GM18508 (cell line): ENCODE data around the gene RSPRY1.
A peak's percentile ranks its signal among the peaks of the same experiment; 100 is the strongest.

ENCODE experiments used
- ATAC-seq: cut with Tn5 transposase; IDR thresholded peaks from one replicate; pipeline ENCODE4 v1.9.1; 2021; ENCODE audit warnings: moderate number of reproducible peaks; ENCODE audit not compliant: insufficient read depth, unreplicated experiment

RSPRY1 gene

DNA sequence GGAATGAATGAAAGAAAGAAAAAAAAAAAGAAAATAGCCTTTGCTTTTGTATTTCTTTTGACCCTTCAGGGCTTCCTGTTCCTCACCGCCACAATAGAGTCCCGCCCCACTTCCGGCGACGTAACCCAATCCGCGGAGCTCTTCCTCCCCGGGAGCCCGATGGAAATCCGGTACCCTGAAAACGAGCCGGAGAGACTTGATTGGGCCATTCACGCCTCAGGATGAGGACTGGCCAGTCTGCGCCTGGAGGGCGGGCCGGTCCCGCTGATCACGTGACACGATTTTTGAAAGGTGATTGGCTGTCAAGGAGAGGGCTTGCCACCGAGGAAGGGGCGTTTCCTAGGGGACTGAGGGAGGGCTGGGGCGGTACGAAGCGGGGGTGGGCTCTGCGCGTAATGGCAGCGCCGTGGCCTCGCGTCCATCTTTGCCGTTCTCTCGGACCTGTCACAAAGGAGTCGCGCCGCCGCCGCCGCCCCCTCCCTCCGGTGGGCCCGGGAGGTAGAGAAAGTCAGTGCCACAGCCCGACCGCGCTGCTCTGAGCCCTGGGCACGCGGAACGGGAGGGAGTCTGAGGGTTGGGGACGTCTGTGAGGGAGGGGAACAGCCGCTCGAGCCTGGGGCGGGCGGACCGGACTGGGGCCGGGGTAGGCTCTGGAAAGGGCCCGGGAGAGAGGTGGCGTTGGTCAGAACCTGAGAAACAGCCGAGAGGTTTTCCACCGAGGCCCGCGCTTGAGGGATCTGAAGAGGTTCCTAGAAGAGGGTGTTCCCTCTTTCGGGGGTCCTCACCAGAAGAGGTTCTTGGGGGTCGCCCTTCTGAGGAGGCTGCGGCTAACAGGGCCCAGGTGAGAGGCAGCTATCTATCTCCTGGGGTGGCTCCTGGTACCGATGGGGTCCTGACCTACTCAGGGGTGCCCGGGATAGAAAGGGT, at the start of gene RSPRY1, which contains the start of gene PSME3IP1:
RSPRY1 (plus strand) TSS at position 385 of the 927 bp plus-strand sequence. CDS start 18,330 bp downstream, outside the sequence.
PSME3IP1 (minus strand) TSS at position 95 of the 927 bp plus-strand sequence. CDS start 12,185 bp downstream, outside the sequence.
- ATAC-seq, result peak; percentile 83

DNA sequence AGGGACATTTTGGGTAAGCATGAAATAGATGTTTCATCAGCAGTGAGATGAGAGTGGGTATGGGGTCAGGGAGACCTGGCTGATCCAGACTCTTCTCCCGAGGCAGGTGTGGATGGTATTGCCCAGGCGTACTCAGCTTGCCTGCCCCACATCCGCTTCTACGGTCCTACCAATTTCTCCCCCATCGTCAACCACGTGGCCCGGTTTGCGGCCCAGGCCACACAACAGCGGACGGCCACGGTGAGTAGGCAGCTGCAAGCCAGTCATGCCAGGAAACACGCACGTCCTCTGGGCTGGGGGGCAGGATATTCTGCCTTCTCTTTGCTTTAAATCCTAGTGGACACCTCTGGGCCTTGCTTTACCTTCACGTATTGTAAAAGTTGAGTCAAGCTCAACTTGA, 49.1 kb upstream of the RSPRY1 start:
- no peak for ATAC-seq

DNA sequence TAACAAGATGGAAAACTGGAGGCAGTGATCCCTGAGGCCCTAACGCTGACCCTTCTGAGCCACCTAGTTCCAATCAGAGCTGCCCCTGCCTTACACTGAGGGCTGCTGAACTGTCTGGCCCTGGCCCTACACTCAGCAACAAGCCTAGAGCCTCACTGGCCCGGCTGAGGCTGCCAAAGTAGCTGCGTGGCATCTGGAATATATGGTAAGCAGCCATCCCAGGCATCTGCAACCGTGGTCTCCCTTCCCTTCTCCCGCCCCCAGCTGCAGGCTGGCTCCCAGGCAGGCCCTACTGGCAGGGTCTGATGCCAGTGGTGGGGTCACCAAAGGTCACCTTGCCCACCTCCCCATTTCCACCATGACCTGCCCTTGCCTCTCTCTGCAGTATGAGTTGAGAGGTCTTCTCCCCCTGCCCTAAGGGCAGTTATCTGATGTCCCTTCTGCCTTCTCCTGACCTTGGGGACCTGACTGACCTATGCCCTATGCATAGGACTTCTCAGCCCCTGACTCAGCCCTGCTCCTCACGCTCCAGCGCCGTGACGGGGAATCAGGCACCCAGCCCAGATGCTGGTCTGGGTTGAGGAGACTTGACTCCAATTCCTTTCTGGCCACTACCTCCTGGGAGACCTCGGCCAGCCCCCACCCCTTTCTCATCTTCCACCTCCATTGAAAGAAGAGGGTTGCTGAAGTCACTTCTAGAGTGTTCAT, 48.4 kb upstream of the RSPRY1 start:
- no peak for ATAC-seq

DNA sequence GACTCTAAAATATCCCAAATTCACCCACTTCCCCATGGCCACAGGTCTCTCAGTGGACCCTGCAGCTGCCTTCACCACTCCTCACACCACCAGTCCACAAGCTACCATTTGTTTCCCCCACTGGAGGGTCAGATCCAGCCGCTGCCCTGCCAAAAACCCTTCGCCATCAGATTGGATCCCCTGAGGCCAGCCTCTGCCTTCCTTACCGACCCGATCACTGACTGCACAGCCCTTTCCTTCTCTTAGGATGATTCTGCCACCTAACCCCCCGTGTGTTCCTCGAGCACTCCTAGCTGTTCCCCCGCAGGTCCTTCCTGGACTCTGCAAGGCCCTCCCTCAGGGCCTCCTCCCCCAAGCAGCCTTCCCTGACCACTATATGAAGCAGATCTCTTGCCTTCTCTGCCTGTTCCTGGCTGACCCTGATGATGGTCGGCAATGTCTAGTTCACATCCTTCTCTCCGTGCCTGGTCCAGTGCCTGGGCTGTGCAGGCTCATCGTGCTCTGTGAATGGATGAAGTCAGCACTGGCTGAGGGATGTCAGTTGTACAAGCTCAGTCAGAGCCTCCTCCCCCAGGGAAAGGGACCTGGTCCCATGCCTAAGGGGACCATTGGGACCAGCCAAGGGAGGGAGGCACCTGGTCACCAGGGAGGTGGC, 47.7 kb upstream of the RSPRY1 start:
- no peak for ATAC-seq

DNA sequence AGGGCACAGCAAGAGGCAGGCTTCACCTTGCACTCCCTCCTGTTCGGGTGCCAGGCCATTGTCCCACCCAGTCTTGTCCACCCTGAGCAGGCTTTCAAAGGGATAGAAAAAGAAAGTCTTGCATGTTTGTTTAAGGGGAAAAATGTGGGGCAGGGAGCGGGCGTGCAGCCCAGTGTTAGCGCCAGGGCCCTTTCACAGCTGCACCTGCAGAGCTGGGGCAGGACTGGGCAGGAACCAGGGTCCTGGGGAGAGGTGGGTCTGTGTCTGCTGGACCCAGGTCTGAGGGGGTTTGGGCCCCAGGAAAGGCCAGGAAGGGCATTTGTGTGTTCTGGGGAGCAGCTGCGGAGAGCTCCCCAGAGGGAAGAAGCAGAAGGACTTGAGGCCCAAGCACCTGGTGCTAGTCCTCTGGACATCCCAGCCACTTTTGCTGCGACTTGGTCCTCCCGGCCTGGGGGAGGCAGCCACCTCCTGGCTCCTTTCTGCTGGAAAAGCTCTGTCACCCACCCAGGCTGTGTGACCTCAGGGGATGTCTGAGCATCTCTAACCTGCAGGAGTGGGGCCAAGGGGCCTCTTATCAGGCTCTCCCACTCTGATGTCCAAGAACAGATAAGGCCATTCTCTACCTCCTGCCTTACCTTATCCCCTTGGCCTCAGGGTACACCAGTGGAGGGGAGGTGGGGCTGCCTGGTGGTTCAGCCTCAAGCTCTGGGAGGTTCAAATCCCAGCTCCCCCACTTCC, 45.0 kb upstream of the RSPRY1 start:
- ATAC-seq, result no peak

DNA sequence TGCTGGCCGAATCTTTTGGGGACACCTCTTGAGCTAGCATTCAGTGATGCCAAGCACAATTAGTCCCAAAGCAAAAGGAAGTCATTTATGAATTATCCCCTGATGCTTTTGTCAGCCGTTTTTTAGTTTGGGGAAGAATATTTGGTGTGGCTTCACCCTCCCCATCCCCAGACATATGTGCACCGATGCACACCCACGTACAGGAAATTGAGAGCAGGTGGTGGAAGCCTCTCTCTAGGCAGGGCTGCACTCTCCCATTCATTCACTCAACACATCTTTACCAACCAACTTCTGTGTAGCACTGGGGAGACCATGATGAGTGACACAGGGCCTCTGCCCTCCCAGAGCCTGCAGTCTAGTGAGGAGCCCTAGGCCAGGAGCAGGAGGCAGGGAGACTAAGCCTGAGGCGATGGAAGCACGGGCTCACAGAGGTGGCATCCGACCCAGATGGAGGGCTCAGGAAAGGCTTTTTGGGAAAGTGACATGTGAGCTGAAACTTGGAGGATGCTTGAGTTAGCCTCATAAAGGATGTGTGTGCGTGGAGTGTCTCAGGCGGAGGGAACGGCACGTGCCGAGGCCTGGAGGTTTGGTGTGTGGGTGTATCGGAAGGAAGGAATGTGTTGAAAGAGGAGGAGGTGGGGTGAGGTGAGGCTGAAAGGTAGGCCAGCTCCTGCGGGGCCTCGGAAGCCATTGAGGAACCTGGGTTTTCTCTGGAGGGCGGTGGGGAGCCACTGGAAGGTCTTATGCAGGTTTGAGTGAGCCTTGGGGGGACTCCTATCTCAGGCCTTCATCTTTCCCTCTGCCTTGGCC, 44.1 kb upstream of the RSPRY1 start:
- no peak for ATAC-seq

DNA sequence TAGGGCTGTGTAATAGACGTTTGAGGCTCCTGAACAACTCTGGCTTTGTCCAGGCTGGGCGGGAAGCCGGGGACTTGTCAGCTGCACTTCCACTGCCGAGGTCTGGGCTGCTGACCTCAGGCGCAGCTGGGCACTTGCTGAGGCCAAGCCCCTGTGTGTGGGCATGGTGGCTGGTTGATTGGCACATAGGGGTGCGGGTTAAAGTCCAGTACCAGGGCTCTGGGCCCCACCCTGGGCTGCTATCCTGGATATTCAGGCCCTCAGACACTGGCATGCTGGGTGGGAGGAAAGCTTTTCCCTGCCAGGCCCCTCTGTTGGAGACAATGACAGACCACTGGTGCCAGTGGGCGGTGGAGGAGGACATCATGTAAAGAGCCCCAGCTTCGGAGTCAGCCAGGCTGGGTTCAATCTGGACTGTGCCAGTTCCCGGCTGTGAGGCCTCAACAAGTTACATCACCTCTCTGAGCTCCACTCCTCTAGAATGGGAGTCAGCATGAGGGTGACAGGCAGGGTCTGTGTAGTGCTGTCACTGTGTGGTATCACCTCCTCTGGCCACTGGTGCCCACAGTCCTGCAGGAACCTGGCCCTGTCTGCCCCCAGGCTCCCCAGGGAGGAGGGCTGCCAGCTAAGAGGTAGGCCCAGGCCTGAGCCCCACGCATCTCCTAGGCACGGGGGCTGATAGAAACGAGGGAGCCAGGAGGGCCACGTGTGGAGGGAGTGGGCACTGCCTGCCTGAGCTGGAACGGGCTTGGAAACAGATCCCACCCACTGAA, 42.8 kb upstream of the RSPRY1 start:
- ATAC-seq, result no peak

DNA sequence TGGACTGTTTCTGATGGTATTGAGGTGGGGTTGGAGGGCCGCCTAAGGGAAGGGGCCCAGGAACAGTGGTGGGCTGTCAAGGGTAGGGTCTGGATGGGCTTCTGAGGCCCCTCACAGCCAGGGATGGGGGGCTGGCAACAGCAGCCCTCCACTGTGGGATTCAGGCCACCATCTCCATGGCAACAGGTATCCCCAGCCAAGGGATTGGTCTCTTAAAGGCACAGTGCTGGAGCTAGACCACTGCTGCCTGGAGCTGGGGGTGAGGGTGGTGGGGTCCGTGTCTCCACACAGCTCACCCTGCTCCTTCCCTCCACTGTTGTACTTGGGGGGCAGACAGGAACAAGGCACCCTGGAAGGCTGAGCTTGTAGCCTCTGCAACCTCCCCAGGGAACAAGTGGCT, 42.1 kb upstream of the RSPRY1 start:
- no peak for ATAC-seq

DNA sequence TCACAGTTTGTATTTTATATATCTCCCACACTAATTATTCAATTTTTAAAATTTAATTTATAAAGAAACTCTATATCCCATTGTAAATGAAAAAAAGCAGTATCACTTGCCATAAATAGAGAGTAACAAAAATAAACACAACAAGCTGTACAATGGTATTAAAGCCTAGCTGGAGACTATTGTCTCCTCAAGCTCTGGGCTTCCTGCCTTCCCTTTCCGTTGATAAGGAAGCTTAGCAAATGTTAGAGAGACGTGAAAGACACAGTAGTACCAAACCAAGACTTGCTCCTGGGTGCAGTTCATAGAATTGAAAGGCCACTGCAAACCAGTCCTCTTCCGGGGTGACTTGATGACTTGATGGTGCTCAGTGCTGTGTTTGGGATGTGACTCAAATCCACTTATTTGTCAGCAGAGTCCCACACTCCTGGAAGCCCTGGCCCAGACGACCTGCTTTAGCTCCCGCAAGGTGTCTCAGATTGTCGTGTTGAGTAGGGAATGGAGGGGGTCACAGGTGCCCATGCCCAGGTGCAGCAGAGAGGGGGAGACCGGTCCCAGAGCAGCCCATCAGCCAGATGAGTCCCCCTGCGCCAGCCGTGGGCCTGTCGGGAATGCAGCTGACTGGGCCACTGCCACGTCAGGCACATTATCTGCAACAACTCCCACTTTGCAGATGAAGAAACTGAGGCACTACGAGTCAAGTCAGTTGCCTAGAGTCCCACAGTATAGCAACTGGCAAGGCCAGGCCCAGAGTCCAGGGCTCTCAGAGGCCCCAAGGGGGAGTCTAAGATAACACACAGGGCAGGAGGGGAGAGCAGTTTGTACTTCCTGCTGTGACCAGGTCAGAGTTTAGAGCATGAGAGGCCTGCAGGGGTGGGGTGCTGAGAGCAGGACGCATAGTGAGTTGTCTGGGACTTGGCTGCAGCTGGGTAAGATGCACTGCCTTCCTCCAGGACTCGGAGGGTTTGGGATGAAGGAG, 40.8 kb upstream of the RSPRY1 start:
- ATAC-seq, result no peak

DNA sequence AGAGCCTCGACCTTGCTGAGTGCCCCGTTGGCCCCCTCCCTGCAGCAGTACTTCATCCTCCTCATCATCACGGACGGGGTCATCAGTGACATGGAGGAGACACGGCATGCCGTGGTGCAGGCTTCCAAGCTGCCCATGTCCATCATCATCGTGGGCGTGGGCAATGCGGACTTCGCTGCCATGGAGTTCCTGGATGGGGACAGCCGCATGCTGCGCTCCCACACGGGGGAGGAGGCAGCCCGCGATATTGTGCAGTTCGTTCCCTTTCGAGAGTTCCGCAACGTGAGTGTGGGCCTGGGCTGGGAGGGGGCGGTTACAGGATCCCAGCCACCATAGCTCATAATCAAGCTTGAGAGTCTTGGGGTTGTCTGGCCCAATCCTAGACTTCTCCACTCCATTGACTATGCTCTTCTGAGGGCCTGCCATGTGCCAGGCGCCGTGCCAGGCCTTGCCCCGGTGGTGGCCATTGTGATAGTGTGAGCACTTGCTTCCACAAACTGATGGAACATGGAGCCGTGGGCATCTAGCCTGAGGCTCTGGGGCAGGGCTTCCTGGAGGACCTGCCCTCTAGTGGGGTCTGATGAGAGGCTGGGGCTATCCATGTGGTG, 40.0 kb upstream of the RSPRY1 start:
- no peak for ATAC-seq

DNA sequence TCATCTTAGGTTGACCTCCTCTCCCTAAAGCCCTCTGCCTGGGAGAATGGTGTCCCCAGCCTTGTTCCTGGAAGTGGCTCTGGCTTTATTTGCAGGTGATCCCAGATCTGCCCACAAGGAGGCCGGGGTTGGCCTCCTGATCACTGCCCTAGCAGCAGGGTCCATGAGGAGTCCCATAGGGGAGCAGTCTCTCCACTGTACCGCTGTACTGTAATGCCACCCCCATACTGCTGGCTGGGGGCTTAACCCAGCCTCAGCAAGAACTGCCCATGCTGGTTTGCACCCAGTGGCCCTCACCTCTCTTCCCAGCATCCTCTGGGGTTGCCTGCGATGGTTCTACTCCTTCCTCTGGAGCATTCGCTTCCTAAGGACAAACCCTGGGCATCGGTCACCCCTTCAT, 39.4 kb upstream of the RSPRY1 start:
- ATAC-seq, result no peak

DNA sequence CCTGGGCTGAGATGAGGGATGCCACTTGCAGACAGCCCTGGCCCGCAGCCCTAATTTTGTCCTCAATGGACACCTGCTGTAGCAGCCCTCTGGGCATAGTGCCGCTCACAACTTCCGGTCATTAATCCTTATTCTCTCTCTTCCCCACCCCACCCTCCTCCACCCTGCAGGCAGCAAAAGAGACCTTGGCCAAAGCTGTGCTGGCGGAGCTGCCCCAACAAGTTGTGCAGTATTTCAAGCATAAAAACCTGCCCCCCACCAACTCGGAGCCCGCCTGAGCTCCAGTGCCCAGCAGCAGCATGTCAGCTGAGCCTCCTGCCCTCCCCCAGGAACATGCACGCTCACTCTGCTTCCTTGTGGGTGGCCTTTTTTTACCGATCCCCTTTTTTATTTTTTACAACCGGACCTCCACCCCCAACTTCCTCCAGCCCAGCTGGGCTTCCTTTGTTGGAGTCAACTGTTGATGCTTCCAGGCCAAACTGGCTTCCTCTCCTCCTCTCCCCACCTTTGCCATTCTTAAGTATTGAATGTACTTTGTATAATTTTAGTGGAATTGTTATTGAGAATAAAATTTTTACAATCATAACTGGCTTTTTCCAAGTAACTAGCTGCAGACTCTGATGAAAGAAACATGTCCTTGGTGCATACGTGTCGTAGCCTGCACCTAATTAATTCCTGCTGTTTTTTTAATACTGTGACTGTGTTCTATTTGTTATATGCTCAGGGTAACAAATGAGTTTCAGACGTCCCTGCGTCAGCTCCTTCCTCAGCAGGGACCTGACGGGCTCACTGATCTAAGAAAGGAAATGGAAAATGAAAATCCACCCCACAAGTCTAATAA, 38.5 kb upstream of the RSPRY1 start:
- ATAC-seq, result no peak

DNA sequence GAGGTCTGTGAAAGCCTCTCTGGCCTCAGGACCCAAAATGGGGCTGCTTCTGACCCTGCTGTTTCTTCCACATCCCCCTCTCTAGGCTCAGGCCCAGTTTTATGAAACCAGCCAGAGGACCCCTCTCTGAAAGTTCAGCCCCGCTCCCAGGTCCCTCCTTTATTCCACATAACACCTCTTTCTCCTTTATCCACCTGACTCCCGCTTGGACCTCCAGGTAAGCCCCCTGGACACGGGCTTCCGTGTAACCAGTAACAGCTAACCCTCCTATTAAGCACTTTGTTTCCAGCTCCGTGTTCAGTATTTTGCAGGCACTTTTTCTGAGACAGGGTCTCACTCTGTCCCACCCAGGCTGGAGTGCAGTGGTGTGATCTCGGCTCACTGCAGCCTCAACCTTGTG, 37.6 kb upstream of the RSPRY1 start:
- ATAC-seq, result no peak

DNA sequence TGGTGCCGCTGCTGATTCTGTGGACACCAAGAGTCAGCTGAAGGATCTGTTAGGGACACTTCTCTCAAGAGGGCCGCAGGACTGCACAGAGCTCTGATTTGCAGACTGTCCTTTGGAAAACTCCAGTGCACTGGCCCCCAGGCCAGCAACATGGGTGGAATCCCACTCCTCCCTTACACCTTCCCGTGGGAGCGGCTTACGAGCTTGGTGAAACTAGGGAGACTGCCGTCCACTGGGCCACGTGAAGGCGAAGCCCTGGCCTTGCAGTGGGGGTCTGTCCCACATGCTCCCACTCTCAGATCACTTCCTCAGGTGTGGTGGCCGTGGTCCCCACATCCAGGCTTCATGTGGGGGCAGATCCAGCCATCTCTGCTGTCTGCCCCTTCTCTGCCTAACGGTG, 36.7 kb upstream of the RSPRY1 start:
- no peak for ATAC-seq

DNA sequence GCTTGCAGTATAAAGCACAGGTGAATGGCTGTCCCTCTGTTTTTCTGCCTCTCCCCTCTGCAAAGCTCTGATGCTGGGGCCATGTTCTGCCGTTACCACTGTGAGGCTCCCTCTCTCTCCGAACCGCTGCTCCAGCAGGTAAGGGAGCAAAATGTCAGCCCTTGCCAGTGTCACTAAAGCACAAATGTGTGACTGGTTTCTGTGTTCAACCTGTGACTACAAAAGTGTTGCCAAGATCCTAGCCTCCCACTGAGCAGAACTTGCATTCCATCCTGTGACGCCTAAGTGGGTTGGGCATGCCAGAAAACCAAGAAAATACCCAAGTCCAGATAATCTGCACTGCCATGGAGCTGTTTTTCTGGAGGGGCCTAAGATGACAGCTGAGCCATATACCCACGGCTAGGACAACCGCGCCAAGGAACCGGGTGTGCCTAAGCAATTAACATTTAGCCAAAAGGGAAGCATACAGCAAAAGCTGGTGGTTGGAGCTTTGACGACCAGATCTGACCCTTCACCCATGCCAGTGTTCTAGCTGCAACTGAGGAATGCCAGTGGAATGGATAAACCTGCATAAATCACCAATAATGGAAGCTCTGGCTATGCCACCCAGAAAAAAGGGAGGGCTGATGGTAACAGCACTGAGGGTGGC, 35.3 kb upstream of the RSPRY1 start:
- ATAC-seq, result no peak

DNA sequence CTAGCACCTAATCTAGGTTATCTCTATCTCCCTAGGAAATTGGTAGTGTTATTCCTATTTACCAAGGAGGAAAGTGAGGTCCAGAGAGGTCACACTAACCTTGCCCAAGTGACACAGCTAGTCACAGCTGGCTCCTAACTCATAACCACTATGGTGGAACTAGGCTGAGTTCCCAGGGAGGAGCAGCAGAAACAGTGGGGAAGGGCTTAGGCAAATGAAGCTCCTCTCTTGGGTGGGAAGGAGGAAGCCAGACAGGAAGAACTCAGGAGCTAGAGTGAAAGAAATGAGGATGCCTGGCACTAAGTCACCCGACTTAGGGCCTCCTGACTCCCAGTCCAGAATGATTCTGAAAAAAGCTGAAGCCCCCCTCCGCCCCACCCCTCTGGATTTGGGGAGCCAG, 34.8 kb upstream of the RSPRY1 start:
- no peak for ATAC-seq
